Esophagus muscularis mucosa (tissue), 3 donors: ENCODE results near the gene LGALS3BP.

ENCODE experiments used
- CTCF ChIP-seq, 3 experiments: fragments of 200-600 bp in 2 of 3; fragments of 450-650 bp in 1 of 3; sonication (generic) in 2 of 3; IDR thresholded peaks; one replicate each; pipeline ENCODE4 v1.5.1; 2017 to 2019; ENCODE audit warnings: antibody characterized with exemption in 3 of 3, mild to moderate bottlenecking in 2 of 3, moderate library complexity in 1 of 3
- POLR2A ChIP-seq: fragments of 450-650 bp; IDR thresholded peaks from one replicate; pipeline ENCODE4 v1.6.1; 2017; ENCODE audit warnings: antibody characterized with exemption, moderate library complexity, mild to moderate bottlenecking, low read depth
- POLR2AphosphoS5 ChIP-seq, 2 donors: sonication (generic); formaldehyde crosslinking; IDR thresholded peaks; one replicate each; pipeline ENCODE4 v1.6.1; 2017; ENCODE audit warnings: antibody characterized with exemption in 2 of 2

DNA sequence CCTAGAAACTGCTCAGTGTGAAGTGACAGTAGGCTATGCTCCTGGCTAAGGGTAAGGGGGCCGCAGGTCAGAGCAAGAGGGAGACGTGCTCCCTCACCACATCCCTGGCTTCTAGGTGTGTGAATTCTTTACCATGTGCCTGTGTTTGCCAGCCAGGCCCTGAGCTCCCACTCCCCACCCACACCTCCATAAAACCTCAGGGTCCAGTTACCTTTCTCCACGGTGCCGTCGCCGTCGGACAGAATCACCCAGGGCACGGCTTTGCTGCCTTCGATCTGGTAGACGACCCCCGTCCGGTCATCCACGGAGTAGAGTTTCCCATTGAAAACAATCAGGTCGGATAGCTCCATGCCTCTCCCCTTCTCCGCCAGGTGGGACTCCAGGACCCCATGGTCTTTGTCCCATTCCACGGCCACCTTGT is 17.1 kb upstream of the LGALS3BP start:
- TF ChIP-seq CTCF (IDR thresholded peaks at IDR 0.05) (no peak), POLR2A (no peak), POLR2AphosphoS5 (IDR thresholded peaks at IDR 0.05) (no peak)
